Left renal cortex interstitium (tissue), 4 donors: ENCODE data around the gene LMBRD1. TPM values are rescaled to one million over a fixed set of nuclear protein-coding genes. Genes with fewer than 3 reads are reported as not detected.
A peak's percentile ranks its signal among the peaks of the same experiment; 100 is the strongest.
"Not testable (repeated sequence)": the region's sequence is repeated elsewhere in the genome, so short reads cannot be mapped to it uniquely, and the experiment has no call there.

Experiments
- DNase-seq, 4 donors: peaks; one replicate each; pipeline ENCODE4 v3.0.0-alpha.2; 2013; ENCODE audit warnings: low read depth in 4 of 4, low spot score in 2 of 4, missing footprints in 1 of 4
- polyA plus RNA-seq, 4 donors: library from polyadenylated mRNA; unstranded; fragments of 120-200 nt; gene quantifications; one replicate each; pipeline ENCODE4 v1.2.1, GENCODE V29; 2013; ENCODE audit not compliant: insufficient read length in 4 of 4

Gene LMBRD1
- polyA plus RNA-seq = 100 to 1,000 TPM; 117 to 163 (median 139) TPM

DNA sequence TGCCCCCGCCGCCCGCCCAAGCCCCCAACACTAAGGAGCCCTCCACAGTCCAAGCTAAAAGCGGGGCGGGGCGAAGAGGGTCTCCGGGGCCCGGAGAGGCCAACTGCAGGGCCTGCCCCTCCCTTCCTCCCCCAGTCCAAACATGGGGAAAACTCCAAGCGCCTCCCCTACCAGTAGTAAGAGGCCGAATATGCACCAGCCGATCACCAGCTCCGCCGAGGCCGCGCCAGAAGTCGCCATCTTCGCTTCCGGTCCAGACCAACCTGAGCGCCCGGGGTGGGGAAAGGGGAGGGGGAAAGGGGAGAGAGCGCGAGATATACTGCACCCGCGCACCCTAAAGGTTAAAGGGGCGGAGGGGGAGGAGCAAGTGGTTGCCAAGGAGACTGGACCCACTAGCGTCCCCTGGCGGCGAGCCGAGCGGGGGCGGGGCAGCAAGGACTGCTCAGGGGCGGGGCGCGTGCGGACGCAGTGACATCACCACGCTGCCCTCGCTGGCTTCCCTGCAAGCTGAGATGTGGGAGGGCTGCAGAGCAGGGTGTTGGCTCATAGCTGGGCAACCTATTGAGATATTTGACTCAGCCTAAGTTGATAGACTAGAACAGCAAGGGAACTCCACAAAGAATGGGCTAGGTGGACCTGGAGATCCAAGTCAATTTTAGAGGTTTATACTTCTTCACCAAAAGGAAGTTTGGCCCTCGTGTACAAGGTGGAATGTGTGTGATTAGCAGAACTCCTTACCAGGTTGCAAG is at the start of gene LMBRD1:
Gene LMBRD1 (minus strand): TSS at position 369 of the 749 bp plus-strand sequence. CDS start 129 bp downstream, at position 240.
- DNase-seq = peak; percentile 79 to 90 (median 84)

DNA sequence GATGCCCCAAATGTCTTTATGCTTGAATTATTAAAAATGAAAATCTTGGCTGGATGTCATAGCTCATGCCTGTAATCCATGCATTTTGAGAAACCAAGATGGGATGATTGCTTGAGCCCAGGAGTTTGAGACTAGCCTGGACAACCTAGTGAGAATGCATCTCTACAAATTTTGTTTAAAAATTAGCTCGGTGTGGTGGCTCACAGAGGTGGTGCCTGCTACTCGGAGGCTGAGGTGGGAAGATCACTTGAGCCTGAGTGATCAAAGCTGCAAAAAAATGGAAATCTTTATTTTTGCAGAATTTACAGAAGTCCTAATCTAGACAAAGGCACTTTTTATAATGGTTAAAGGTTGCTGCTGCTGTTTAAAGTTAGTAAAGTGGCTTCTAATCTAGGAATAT is 49.5 kb upstream of the LMBRD1 start:
- no peak for DNase-seq

DNA sequence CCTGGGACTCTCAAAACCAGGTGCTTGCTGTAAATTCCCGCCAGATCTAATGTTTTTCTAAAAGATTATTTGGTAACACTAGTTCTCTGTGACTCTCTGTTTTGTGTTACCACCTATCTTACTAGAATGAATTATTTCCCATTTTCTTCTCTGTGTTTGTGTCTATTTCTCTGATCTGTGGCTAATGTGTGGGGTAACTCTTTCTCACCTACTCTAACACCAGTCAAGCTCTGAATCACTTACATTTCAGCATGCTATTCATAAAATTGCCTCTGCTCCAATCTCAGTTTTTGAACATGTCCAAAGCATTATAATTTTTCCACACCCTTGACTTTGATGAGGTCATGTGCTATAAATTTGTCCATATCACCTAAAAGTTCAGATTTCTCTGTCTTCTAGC is 46.4 kb upstream of the LMBRD1 start:
- DNase-seq = no peak

DNA sequence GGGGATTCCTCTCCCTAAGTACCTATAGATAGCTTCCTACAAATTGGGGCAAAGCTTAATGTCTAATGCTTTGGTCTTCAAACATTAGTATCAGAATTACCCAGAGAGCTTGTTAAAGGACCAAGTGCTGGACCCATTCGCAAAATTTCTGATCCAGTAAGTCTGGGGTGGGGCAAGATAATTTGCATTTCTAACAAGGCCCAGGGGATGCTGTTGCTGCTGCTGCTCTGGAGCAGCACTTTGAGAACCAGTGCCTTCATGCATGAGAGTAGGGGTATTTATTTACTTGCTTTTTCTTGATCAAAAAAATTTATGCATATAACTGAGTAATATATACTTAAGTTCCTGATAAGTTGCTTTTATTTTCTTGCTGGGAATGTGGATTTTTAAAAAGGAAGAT is 45.1 kb upstream of the LMBRD1 start:
- DNase-seq = no peak

DNA sequence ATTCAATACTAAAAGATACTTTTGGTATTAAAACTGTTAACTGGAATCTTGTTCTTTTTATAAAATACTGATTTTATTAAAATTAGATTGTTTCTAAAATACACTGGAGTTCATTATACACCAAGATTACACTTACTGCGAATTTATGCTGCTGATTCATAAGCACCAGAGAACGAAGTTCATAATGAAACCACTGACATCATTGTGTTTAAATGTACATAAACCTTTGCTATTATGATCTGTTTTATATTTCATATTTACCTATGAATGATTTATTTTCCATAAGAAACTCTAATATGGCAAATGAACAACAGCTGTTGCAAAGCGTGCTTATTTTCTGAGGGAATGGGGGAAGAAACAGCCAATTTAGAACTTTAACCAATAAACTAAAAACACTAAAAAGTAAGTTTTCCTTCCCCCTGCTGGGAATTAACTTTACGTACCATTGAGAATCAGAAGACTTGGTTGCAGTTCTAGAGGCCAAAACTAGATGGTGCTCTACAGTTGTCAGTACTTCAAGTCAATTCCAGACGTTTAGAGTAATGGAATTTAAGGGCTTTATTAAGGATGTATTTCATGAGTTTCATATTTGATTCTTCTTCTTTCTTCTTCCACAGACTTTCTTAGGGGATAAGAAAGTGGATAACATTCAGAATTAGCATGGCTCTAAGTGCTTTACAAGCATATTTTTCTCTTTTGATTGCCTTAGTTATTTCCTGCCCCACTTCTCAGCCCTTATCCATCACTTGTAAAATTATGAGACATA is 38.8 kb upstream of the LMBRD1 start:
- peak in 1 of 4 donors; percentile 41 for DNase-seq

DNA sequence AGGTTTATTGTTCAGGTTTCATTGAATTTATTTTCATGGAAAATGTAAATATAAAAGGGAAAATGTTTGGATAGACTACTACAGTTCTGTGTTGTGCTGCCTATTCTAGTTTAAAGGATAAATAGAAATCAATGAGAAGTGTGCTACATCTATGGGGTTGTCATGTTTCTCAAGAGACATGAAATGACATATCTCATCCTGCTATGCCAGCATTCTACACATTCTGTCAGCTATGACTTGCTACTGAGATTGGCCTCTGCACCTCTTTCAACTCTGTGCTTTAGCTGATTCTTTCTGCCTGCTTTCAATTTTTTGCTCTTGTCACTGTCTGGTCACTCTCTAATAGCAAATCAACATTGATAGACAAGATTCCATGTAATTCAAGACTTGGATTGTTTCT is 35.7 kb upstream of the LMBRD1 start:
- no peak for DNase-seq

DNA sequence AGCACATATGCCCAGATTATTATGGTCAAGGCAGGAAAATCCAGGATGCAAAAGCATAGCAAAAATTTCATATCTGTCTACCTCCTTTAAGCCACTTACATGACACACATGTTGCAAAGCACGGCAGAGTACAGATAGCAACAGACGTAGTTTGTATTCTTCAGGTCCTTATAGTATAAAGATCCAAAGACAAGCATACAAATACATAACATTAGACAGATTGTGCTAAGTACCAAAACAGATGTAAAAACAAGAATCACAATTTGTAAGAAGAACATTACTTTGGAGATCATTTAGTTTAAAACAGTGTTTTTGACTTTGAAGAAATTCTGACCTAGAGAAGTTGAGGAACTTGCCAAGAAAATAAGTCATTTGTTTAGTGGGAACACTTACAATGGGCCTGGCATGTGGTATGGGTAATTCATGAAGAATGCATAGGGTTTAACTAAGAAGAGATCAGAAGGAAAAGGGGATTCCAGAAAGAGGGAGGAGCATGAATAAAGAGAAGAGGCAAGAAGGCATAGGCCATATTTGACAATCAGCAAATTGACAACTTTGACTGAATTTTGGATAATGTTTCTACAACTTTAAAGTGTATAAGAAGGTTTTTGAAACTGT is 30.6 kb upstream of the LMBRD1 start:
- DNase-seq = no peak

DNA sequence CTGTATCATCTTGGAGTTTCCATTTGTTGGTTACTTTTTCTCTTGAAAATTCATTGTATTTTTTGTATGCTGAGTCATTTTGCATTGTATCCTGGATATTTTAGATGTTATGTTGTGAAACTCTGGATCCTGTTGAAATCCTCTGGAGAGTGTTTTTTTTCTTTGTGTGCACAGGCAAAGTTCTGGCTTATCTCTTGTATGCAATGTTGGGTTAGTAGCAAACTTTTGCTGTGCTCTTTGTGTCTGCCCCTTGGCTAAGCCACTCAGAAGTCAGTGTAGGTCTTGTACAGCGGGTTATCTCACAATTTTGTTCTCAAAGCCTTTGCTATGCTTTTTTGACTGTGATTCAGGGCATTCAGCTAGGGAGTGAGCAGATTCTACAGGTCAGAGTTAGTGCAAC is 29.1 kb upstream of the LMBRD1 start:
- DNase-seq = no peak

DNA sequence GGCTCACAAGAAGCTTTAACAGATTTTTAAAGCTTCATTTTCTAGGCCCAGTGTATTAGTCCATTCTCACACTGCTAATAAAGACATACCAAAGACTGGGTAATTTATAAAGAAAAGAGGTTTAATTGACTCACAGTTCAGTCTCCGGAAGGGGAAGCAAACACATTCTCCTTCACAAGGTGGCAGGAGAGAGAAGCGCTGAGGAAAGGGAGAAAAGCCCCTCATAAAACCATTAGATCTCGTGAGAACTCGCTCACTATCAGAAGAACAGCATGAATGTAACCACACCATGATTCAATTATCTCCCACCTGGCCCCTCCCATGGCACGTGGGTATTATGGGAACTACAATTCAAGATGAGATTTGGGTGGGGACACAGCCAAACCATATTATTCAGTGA is 27.5 kb upstream of the LMBRD1 start:
- DNase-seq = not testable (repeated sequence)

DNA sequence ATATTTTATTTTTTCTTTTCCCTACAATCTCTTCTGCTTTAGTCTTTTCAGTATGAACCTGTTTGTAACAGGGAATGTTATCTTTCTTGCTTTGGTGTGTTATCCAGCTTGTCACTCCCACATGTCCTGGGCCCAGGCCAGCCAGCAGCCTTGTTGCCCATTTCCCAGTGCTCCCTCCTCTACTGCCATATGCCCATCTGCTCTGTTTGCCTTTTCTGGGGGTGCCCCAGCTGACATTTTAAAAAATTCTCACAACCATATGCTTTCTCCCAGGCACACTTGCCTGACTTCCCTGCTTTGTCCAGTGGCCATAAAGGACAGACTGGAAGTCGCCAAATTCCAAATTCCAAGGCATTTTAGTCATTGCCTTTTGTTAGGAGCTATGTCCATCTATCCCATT is 23.6 kb upstream of the LMBRD1 start:
- no peak for DNase-seq

DNA sequence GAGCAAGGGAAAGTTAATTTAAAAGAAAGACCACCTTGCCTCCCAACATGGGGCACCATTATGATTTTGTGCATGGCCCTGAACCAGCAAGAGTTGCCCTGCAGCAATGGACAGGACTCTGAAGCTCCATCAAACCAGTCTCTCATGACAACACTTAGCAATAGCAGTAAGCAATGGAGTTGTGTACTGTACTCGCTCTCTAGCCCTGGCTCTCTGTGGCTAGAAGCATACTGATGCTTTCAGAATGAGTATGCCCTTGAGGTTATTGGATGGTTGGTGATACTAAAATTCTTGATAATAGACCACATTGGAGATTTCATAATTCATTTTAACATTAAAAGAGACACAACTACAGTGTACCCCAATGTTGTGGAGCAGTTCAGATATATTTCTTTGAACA is 23.2 kb upstream of the LMBRD1 start:
- DNase-seq = no peak

DNA sequence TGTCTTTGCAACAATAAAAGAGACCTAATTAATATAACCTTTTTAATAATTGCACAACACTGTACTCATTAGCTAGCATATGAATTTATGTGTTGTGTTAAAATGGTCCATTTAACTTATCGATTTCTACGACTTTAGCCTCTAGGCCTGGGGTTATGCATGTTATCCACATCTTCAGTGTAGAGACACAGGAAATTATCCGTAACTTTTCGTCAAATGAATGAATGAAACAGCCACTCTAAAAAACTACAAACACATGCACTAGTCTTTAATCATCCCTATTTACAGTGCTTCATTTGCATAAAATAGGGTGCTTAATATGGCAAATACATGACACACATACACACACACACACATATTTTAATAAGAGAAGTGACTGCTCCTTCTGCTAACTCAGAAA is 22.3 kb upstream of the LMBRD1 start:
- DNase-seq = no peak

DNA sequence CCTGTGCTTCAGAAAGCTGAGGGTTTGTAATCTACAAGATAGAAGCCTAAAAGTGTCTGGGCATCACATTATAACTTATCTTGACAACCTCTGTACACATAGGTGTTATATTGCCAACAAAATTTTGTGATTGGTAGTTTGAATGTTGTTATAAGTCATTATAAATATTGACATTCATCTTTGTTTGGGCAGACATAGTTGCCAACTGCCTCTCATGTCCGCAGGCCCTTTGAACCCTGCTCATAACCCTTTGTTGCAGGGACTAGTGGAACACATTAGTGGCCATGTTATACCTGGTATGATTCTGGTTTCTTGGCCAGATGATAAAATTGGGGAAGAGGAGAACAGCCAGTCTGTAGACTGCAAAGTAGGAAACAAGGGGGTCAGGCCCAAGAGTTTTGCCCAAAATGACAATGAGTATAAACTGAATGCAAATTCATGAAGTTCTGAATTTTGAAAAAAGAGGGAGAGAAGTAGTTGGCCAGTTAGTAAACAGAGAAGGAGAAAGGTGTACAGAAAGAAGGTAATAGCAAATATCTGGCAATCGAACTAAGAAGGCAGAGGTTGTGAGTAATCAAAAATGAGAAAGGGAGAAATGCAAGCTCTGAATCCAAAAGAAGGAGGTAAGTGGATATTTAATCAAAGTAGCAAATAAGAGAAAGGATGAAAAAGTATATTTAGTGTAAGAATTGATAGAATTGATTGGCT is 21.6 kb upstream of the LMBRD1 start:
- no peak for DNase-seq

DNA sequence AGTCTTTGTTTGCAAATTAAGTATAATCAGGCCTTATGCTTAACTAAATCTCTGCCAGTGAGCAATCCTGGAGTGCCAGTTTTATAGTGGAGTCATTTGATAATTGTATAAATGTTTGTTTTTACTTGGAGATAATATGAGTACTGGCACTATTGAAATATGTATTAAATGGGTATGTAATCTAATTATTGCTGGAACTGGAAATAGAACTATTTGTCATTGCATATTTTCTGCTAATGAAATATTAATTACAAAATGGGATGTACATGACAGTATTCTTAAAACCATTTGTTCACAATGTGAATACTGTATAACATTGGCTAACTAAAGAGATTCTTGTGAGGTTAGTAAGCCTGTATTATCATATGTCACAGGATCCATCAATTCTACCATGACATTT is 20.5 kb upstream of the LMBRD1 start:
- no peak for DNase-seq

DNA sequence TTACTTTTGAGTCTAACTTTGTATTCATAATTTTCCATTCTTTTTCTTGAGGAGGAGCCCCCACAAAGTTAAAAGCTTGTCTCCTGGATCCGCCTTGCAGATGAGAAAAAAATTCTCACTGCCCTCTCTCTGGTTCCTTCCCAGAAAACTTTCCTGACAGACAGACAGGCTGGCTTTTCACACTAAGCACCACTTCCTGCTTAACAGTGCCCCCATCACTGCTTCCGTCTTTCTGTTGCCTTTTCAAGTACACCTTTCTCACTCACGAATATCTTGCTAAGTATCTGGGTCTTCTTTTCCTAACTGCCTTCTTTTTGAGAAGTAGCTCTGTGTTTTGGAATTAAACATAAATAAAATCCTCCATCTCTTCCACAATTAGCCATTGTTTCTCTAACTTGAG is 19.8 kb upstream of the LMBRD1 start:
- no peak for DNase-seq

DNA sequence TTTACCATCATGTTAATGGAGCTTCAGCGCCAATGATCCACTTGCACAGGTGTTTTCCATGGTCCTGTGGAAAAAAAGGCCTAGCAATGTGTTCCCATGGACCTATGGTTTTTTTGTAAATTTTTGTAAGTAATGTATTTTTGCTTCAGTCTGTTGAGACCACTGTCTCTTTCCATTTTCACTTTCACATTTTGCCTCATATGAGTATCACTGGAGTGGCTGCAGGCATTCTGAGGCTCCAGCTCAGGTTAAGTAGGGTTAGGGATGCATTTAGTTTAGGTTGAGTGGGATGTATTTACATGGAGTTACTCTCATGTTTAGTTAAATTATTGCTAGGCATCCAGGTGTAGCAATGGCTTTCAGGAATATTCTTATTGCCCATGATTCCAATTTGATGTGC is 19.2 kb upstream of the LMBRD1 start:
- no peak for DNase-seq

DNA sequence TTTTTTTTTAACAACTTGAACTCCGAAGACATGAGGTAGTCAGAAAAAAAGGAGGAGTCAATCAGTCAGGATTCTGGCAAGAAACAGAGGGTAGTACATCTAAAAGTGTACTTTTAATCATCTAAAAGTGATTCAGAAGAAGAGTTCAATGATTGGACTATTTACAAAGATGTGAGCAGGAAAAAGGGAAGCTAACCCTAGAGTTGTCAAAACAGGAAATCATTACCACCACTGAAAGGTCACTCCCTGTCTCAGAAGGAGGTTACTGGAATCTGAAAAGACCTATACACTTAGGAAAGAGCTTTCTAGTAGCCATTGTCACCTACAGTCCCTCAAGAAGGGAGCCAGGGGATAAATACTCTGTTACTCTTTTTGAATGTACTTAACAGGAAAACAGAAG is 16.7 kb upstream of the LMBRD1 start:
- no peak for DNase-seq

DNA sequence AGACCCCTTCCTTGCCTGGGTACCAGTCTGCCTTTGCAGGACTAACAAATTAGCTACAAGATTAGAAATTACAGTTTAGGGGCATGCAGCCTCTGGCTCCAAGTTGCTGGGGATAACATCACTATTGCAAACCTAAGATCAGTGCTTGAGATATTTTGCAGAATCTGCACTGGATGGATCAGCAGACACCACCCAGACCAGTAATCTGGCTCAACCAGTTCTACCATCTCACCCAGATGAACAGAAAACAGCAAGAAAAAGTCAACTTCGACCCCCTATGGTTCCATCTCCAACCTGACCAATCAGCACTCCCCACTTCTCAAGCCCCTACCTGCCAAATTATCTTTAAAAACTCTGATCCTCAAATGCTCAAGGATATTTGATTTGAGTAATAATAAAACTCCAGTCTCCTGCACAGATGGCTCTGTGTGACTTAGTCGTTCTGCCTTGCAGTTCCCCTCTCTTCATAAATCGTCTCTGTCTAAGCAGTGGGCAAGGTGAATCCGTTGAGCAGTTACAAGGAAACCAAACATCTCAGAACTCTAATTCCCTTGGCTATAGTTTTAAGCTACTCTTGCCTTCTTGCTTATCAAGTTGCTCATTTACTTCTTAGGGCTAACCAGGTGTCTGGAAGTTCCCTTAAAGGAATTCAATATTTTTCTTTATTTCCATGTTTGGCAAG is 16.1 kb upstream of the LMBRD1 start:
- no peak for DNase-seq

DNA sequence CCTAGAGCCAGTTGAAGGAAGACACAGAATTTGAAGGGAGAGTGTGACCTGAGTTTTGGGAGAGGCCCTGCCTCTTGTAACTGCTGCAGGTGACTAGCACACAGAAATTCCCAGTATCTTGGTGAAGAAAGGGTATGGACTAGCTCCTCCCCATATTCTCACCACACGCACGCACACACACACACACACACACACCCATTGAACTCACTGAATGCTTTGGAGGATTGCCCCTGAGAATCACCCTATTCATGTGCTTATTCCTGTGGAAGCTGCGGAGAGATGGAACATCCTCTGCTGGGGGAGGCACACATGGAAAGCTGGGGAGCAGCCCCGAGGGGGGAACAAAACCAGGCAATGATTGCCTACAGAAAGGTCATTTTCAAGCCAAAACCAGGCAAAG is 6.2 kb upstream of the LMBRD1 start:
- no peak for DNase-seq

DNA sequence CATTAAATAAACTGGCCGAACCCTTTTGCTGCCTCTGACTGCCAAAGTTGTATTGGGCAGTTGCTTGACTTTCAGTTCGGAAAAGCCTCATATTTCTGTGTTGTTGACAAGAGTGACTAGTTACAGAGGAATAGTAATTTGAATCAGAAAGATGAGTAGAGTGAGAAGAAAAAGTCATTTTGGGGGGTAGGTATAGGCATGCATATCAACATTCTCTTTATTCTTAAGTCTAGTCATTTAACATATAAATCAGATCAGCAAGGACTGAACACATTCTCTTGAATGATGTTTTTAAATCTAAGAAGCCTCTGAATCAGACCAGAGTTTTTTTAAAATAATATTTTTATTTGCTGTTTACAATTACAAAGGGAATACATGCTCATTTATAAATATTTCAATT is 4.9 kb upstream of the LMBRD1 start:
- no peak for DNase-seq

DNA sequence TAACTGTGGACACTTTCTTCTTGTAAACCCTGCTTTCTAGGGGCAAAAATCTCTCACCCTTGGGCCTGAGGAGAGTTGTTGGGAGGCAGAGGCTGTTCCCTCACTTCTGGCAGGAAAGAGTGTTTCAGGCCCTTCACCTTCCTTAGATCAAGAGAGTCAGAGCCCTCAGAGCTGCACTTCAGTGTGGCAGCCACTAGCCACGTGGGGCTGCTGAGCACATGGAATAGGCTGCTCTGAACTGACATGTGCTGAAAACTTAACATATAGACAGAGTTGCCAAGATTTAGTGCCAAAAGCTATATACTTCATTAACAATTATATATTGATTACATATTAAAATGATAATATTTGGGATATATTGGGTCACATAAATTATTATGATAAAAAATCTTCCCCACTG is 4.4 kb upstream of the LMBRD1 start:
- DNase-seq = no peak
